ENCODE results near the gene VMP1.
"Not testable (repeated sequence)": the region's sequence is repeated elsewhere in the genome, so short reads cannot be mapped to it uniquely, and the experiment has no call there.

The VMP1 gene

GRCh38 chr17:59786213-59786535 is 78.7 kb downstream of the VMP1 start:
- no peak overlapping the region for H3K4me3 ChIP-seq (ENCODE audit: insufficient read depth, low read depth, low read length)
- no peaks in the 10 kb centered on the region for H3K27me3 ChIP-seq (ENCODE audit: control insufficient read depth, insufficient read depth, low read length, poor library complexity, severe bottlenecking)
- 79 to 83% methylated on average over 2 of the region's 2 CpGs for WGBS, 2 experiments
- peaks cover 9% of the 10 kb centered on the region for H3K4me1 ChIP-seq (ENCODE audit: control insufficient read depth, insufficient read depth, low read length)
- no peaks in the 10 kb centered on the region for H3K36me3 ChIP-seq (ENCODE audit: control insufficient read depth, insufficient read depth, low read length)
- H3K27ac ChIP-seq (ENCODE audit: insufficient read depth, low read depth, low read length, poor library complexity, severe bottlenecking), result no peak overlapping the region
- H3K9me3 ChIP-seq (ENCODE audit: control insufficient read depth, low read length), result no peaks in the 10 kb centered on the region

DNA sequence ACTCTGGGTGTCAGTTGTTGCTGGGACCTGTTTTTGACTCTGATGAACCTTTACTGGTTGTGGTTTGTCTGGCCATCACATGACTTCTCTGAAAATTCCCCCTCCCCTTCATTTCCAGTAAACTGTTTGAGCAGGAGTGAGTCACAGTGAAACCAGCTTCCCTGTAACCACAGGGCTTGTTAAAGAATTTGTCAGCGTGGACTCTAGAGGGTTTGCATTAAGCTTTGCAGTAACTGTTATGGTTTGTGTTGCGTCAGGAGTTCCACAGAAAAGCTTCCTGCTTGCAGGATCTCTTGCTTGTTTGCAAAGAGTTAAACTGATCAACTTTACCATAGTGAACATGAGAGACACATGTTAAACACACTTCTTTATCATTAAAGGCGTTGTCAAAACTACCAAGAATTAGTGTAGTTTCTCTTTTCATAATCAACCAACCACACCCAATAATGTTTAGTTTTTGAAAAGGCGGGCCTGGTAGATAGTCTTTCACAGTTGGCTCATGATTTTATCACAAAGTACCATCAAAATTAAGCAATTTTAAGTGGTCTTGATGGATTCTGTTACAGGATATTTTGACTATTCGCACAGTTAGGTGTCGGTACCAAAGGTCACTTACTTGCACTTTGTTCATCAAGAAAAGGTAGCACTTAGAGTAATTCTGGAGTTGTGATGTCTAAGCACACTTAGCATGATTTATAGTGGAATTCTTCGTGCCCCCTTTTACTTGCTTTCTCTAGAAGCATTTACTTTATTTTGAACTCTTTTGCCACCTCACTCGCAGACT is 79.3 kb downstream of the VMP1 start:
- Histone ChIP-seq H3K27ac (ENCODE audit: insufficient read depth, low read depth, low read length, poor library complexity, severe bottlenecking) (peak overlapping the region; percentile 52), H3K4me3 (ENCODE audit: insufficient read depth, low read depth, low read length) (no peak overlapping the region)

GRCh38 chr17:59789849-59790248 is 82.4 kb downstream of the VMP1 start:
- 91 to 92% methylated on average over 8 of the region's 8 CpGs for WGBS, 2 experiments
- H3K27ac ChIP-seq (ENCODE audit: insufficient read depth, low read depth, low read length, poor library complexity, severe bottlenecking); H3K4me3 ChIP-seq (ENCODE audit: insufficient read depth, low read depth, low read length); H3K9me3 ChIP-seq (ENCODE audit: control insufficient read depth, low read length); H3K27me3 ChIP-seq (ENCODE audit: control insufficient read depth, insufficient read depth, low read length, poor library complexity, severe bottlenecking); H3K4me1 ChIP-seq (ENCODE audit: control insufficient read depth, insufficient read depth, low read length); H3K36me3 ChIP-seq (ENCODE audit: control insufficient read depth, insufficient read depth, low read length): not testable (repeated sequence)

More for the DNA sequence above, 79.3 kb downstream of the VMP1 start:
- peaks cover 9% of the 10 kb centered on the region for H3K4me1 ChIP-seq (ENCODE audit: control insufficient read depth, insufficient read depth, low read length)
- no peaks in the 10 kb centered on the region for H3K9me3 ChIP-seq (ENCODE audit: control insufficient read depth, low read length)
- H3K27me3 ChIP-seq (ENCODE audit: control insufficient read depth, insufficient read depth, low read length, poor library complexity, severe bottlenecking), result no peaks in the 10 kb centered on the region
- WGBS, 2 experiments, result 73 to 80% methylated on average over 7 to 8 of the region's 8 CpGs
- H3K36me3 ChIP-seq (ENCODE audit: control insufficient read depth, insufficient read depth, low read length), result no peaks in the 10 kb centered on the region

DNA sequence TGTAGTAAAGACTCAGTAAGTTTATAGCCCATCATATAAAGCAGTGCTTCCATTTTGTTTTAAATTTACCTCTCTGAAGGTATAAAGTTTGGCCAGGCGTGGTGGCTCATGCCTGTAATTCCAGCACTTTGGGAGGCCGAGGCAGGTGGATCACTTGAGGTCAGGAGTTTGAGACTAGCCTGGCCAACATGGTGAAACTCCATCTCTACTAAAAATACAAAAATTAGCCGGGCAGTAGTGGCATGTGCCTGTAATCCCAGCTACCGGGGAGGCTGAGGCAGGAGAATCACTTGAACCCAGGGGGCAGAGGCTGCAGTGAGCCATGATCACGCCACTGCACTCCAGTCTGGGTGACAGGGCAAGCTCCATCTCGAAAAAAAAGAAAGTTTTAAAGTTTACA is 83.0 kb downstream of the VMP1 start:
- not testable (repeated sequence) for H3K4me3 ChIP-seq (ENCODE audit: insufficient read depth, low read depth, low read length); H3K36me3 ChIP-seq (ENCODE audit: control insufficient read depth, insufficient read depth, low read length); H3K9me3 ChIP-seq (ENCODE audit: control insufficient read depth, low read length); H3K27me3 ChIP-seq (ENCODE audit: control insufficient read depth, insufficient read depth, low read length, poor library complexity, severe bottlenecking); H3K27ac ChIP-seq (ENCODE audit: insufficient read depth, low read depth, low read length, poor library complexity, severe bottlenecking); H3K4me1 ChIP-seq (ENCODE audit: control insufficient read depth, insufficient read depth, low read length)
- WGBS, 2 experiments, result 93 to 94% methylated on average over 6 of the region's 6 CpGs

DNA sequence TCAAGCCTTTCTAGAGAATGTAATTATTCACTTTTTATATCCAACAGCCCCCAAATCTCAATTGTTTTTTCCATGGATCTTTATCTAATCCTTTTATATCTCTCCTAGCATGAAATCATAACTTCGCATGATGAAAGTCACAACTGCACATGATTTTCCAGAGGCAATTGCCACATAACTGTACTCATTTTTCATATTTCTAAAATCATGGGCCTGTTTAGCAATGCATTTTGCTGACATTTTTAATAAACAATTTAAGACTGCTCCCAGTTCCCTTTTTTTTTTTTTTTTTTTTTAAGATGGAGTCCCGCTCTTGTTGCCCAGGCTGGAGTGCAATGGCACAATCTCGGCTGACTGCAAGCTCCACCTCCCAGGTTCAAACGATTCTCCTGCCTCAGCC is 83.5 kb downstream of the VMP1 start:
- H3K4me3 ChIP-seq (ENCODE audit: insufficient read depth, low read depth, low read length), result no peak overlapping the region

DNA sequence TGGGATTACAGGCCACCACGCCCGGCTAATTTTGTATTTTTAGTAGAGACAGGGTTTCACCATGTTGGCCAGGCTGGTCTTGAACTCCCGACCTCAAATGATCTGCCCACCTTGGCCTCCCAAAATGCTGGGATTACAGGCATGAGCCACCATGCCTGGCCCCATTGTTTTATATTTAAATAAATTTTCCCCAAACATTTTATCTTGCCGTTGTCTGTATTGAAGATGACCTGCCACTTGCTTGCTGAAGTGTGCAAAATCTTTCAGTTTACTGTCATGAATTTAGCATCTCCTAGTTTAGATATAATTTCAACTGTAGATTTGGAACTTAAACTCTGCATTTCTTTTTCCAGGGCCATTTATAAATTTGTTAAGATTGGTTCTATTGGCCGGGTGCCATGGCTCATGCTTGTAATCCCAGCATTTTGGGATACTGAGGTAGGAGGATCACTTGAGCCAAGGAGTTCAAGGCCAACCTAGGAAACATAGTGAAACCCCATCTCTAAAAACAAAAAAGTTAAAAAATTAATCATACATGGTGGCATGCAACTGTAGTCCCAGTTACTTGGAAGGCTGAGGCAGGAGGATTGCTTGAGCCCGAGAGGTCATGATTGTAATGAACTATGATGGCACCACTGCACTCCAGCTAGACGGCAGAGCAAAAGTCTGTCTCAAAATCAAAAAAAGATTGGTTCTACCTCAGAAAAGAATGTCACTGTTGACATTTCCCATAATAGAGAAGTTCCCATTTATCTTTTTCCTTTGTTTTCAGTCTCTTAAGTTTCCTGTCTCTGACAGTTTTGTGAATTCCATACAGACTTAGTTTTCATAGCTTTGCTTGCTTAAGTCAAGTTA is 84.4 kb downstream of the VMP1 start:
- Histone ChIP-seq H3K27ac (ENCODE audit: insufficient read depth, low read depth, low read length, poor library complexity, severe bottlenecking) (no peak overlapping the region), H3K4me3 (ENCODE audit: insufficient read depth, low read depth, low read length) (no peak overlapping the region), H3K27me3 (ENCODE audit: control insufficient read depth, insufficient read depth, low read length, poor library complexity, severe bottlenecking) (no peaks in the 10 kb centered on the region), H3K36me3 (ENCODE audit: control insufficient read depth, insufficient read depth, low read length) (no peaks in the 10 kb centered on the region), H3K9me3 (ENCODE audit: control insufficient read depth, low read length) (no peaks in the 10 kb centered on the region), H3K4me1 (ENCODE audit: control insufficient read depth, insufficient read depth, low read length) (no peaks in the 10 kb centered on the region)
- 95 to 96% methylated on average over 7 of the region's 7 CpGs for WGBS, 2 experiments

More for the DNA sequence above, 83.5 kb downstream of the VMP1 start:
- H3K4me1 ChIP-seq (ENCODE audit: control insufficient read depth, insufficient read depth, low read length), result no peaks in the 10 kb centered on the region
- H3K27ac ChIP-seq (ENCODE audit: insufficient read depth, low read depth, low read length, poor library complexity, severe bottlenecking), result no peak overlapping the region
- H3K27me3 ChIP-seq (ENCODE audit: control insufficient read depth, insufficient read depth, low read length, poor library complexity, severe bottlenecking), result no peaks in the 10 kb centered on the region
- 93 to 95% methylated on average over 4 of the region's 4 CpGs for WGBS, 2 experiments
- no peaks in the 10 kb centered on the region for H3K36me3 ChIP-seq (ENCODE audit: control insufficient read depth, insufficient read depth, low read length)
- no peaks in the 10 kb centered on the region for H3K9me3 ChIP-seq (ENCODE audit: control insufficient read depth, low read length)

GRCh38 chr17:59792458-59792823 is 85.0 kb downstream of the VMP1 start:
- H3K4me3 ChIP-seq (ENCODE audit: insufficient read depth, low read depth, low read length); H3K4me1 ChIP-seq (ENCODE audit: control insufficient read depth, insufficient read depth, low read length); H3K36me3 ChIP-seq (ENCODE audit: control insufficient read depth, insufficient read depth, low read length); H3K9me3 ChIP-seq (ENCODE audit: control insufficient read depth, low read length); H3K27ac ChIP-seq (ENCODE audit: insufficient read depth, low read depth, low read length, poor library complexity, severe bottlenecking); H3K27me3 ChIP-seq (ENCODE audit: control insufficient read depth, insufficient read depth, low read length, poor library complexity, severe bottlenecking): not testable (repeated sequence)
- 89 to 91% methylated on average over 8 of the region's 10 CpGs for WGBS, 2 experiments

DNA sequence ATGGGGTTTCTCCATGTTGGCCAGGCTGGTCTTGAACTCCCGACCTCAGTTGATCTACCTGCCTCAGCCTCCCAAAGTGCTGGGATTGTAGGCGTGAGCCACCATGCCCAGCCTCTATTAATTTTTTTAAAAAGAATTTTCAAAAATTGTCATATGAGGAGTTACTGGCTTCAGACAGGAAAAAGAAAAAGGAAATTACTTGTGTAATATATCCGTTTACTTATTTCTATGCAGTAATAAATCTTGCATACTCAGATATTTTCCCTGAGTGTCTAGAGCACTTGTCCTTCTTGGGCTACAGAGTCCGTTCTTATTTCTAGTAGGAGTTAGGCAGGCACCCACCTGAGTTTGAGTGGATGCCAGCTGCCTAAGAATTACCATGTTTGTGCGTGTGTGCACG is 85.8 kb downstream of the VMP1 start:
- Histone ChIP-seq H3K4me3 (ENCODE audit: insufficient read depth, low read depth, low read length) (no peak overlapping the region), H3K27ac (ENCODE audit: insufficient read depth, low read depth, low read length, poor library complexity, severe bottlenecking) (no peak overlapping the region), H3K36me3 (ENCODE audit: control insufficient read depth, insufficient read depth, low read length) (no peaks in the 10 kb centered on the region), H3K4me1 (ENCODE audit: control insufficient read depth, insufficient read depth, low read length) (no peaks in the 10 kb centered on the region), H3K27me3 (ENCODE audit: control insufficient read depth, insufficient read depth, low read length, poor library complexity, severe bottlenecking) (no peaks in the 10 kb centered on the region), H3K9me3 (ENCODE audit: control insufficient read depth, low read length) (no peaks in the 10 kb centered on the region)
- 94 to 96% methylated on average over 3 to 5 of the region's 6 CpGs for WGBS, 2 experiments

DNA sequence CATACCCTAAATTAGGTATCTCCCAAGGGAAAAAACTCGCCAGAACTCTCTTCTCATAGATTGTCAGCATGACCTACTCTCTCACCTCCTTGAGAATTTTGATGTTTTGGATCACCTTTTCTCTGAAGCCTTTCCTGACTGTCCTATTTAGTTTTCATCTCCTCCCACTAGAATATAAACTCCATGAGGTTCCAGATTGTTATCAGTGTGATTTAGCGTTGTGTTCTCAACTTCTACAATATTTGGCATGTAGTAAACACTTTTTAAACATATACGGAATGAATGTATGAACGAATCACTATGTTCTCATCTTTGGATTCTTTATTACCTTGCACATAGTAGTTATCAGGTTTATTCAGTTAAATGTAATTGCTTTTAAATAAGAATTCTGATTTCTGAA is 88.7 kb downstream of the VMP1 start:
- no peaks in the 10 kb centered on the region for H3K27me3 ChIP-seq (ENCODE audit: control insufficient read depth, insufficient read depth, low read length, poor library complexity, severe bottlenecking)
- no peak overlapping the region for H3K27ac ChIP-seq (ENCODE audit: insufficient read depth, low read depth, low read length, poor library complexity, severe bottlenecking)
- H3K36me3 ChIP-seq (ENCODE audit: control insufficient read depth, insufficient read depth, low read length), result no peaks in the 10 kb centered on the region
- WGBS, 2 experiments, result 94 to 98% methylated on average over 2 of the region's 4 CpGs
- H3K4me3 ChIP-seq (ENCODE audit: insufficient read depth, low read depth, low read length), result no peak overlapping the region
- H3K4me1 ChIP-seq (ENCODE audit: control insufficient read depth, insufficient read depth, low read length), result no peaks in the 10 kb centered on the region
- H3K9me3 ChIP-seq (ENCODE audit: control insufficient read depth, low read length), result no peaks in the 10 kb centered on the region

DNA sequence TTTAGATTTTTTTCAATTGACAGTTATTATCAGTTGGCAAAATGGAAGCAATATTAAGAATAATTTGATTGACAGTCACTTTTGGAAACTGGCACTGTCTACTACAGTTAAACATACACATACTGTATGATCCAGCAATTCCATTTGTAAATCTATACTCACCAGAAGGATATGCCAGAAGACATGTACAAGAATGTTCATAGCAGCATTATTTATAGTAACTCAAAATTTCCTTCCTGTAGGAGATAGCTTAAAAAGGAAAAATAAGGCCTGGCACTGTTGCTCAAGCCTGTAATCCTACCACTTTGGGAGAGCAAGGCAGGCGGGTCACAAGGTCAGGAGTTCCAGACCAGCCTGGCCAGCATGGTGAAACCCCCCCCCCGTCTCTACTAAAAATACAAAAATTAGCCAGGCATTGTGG is 89.3 kb downstream of the VMP1 start:
- no peaks in the 10 kb centered on the region for H3K9me3 ChIP-seq (ENCODE audit: control insufficient read depth, low read length)
- H3K36me3 ChIP-seq (ENCODE audit: control insufficient read depth, insufficient read depth, low read length), result no peaks in the 10 kb centered on the region
- H3K27ac ChIP-seq (ENCODE audit: insufficient read depth, low read depth, low read length, poor library complexity, severe bottlenecking), result no peak overlapping the region
- H3K27me3 ChIP-seq (ENCODE audit: control insufficient read depth, insufficient read depth, low read length, poor library complexity, severe bottlenecking), result no peaks in the 10 kb centered on the region
- no peaks in the 10 kb centered on the region for H3K4me1 ChIP-seq (ENCODE audit: control insufficient read depth, insufficient read depth, low read length)
- 80 to 96% methylated on average over 2 of the region's 2 CpGs for WGBS, 2 experiments
- H3K4me3 ChIP-seq (ENCODE audit: insufficient read depth, low read depth, low read length), result no peak overlapping the region
